Stimulated activated CD4-positive, alpha-beta T cell treated with anti-CD3 and anti-CD28 coated beads, Interleukin-4, amount 100 ng/mL, for 4 hours (primary cell): Measurements from ENCODE around the gene ANKRD40.

ENCODE experiments used
- DNase-seq, 2 experiments: peaks; one replicate each; pipeline ENCODE4 v3.0.0-alpha.2; 2020

Gene ANKRD40

GRCh38 chr17:50668025-50668837, 39.5 kb downstream of the ANKRD40 start:
- DNase-seq, result no peak

- no peak for DNase-seq
Measured at GRCh38 chr17:50667259-50668024, 40.3 kb downstream of the ANKRD40 start.

- DNase-seq, result no peak
Measured at GRCh38 chr17:50666316-50666715, 41.4 kb downstream of the ANKRD40 start.

- no peak for DNase-seq
Measured at GRCh38 chr17:50665838-50666237, 41.9 kb downstream of the ANKRD40 start.

GRCh38 chr17:50664788-50665458, 42.8 kb downstream of the ANKRD40 start:
- no peak for DNase-seq

- no peak for DNase-seq
Measured at GRCh38 chr17:50663812-50664374, 43.8 kb downstream of the ANKRD40 start.

GRCh38 chr17:50662632-50663225, 45.0 kb downstream of the ANKRD40 start:
- DNase-seq, result no peak

GRCh38 chr17:50661795-50662391, 45.8 kb downstream of the ANKRD40 start:
- peak in 1 of 2 experiments; percentile 27 for DNase-seq

- DNase-seq, result no peak
Measured at GRCh38 chr17:50661348-50661747, 46.4 kb downstream of the ANKRD40 start.

GRCh38 chr17:50660887-50661345, 46.8 kb downstream of the ANKRD40 start:
- DNase-seq, result no peak

- DNase-seq, result no peak
Measured at GRCh38 chr17:50660042-50660886, 47.5 kb downstream of the ANKRD40 start.

GRCh38 chr17:50659179-50659578, 48.5 kb downstream of the ANKRD40 start:
- no peak for DNase-seq

GRCh38 chr17:50658616-50659015, 49.1 kb downstream of the ANKRD40 start:
- no peak for DNase-seq

GRCh38 chr17:50657627-50658026, 50.1 kb downstream of the ANKRD40 start:
- DNase-seq, result no peak

- DNase-seq, result no peak
Measured at GRCh38 chr17:50657054-50657453, 50.7 kb downstream of the ANKRD40 start.

- no peak for DNase-seq
Measured at GRCh38 chr17:50656509-50656908, 51.2 kb downstream of the ANKRD40 start.

GRCh38 chr17:50653738-50654137, 54.0 kb downstream of the ANKRD40 start:
- DNase-seq, result no peak

GRCh38 chr17:50651661-50652060, 56.1 kb downstream of the ANKRD40 start:
- no peak for DNase-seq

GRCh38 chr17:50649042-50649908, 58.4 kb downstream of the ANKRD40 start:
- DNase-seq, result no peak

- no peak for DNase-seq
Measured at GRCh38 chr17:50647187-50647586, 60.5 kb downstream of the ANKRD40 start.
